H9 (cell line): ENCODE results near the gene GLT1D1. TPM values are rescaled to one million over a fixed set of nuclear protein-coding genes. Genes with fewer than 3 reads are reported as not detected.

Source experiments
- DNase-seq: peaks from one replicate; pipeline ENCODE4 v3.0.0-alpha.2; 2017
- H2AFZ ChIP-seq: one replicate; pipeline ENCODE4 v1.6.1; 2013; ENCODE audit warnings: mild to moderate bottlenecking, low read length, control low read depth, moderate library complexity
- H2AK5ac ChIP-seq: 2 replicates; pipeline ENCODE4 v1.6.1; 2013; ENCODE audit warnings: low read length, control low read depth, mixed read lengths; ENCODE audit not compliant: insufficient read length
- H2BK120ac ChIP-seq: one replicate; pipeline ENCODE4 v1.6.1; 2013; ENCODE audit warnings: low read depth, mild to moderate bottlenecking, low read length, control low read depth, inconsistent platforms; ENCODE audit not compliant: poor library complexity, severe bottlenecking
- H2BK12ac ChIP-seq: 2 replicates; pipeline ENCODE4 v1.6.1; 2013; ENCODE audit warnings: low read length, control low read depth, mixed read lengths, low read depth; ENCODE audit not compliant: insufficient read length
- H2BK15ac ChIP-seq: 2 replicates; pipeline ENCODE4 v1.6.1; 2013; ENCODE audit warnings: low read depth, low read length, control low read depth
- H2BK20ac ChIP-seq: one replicate; pipeline ENCODE4 v1.6.1; 2013; ENCODE audit warnings: low read depth, mild to moderate bottlenecking, low read length, control low read depth, inconsistent platforms; ENCODE audit not compliant: poor library complexity, severe bottlenecking
- H2BK5ac ChIP-seq: 2 replicates; pipeline ENCODE4 v1.6.1; 2013; ENCODE audit warnings: low read length, control low read depth, mixed read lengths; ENCODE audit not compliant: insufficient read length
- H3K14ac ChIP-seq: 2 replicates; pipeline ENCODE4 v1.6.1; 2013; ENCODE audit warnings: low read length, control low read depth; ENCODE audit not compliant: insufficient read depth
- H3K18ac ChIP-seq: 2 replicates; pipeline ENCODE4 v1.6.1; 2013; ENCODE audit warnings: low read depth, mild to moderate bottlenecking, mixed read lengths, low read length, control low read depth; ENCODE audit not compliant: insufficient read length
- H3K23ac ChIP-seq: 2 replicates; pipeline ENCODE4 v1.6.1; 2013; ENCODE audit warnings: low read length, control low read depth, mixed read lengths, low read depth; ENCODE audit not compliant: insufficient read length
- H3K23me2 ChIP-seq: 2 replicates; pipeline ENCODE4 v1.6.1; 2013; ENCODE audit warnings: low read depth, mild to moderate bottlenecking, mixed read lengths, low read length, control low read depth; ENCODE audit not compliant: insufficient read length, poor library complexity, severe bottlenecking
- H3K27ac ChIP-seq: 2 replicates; pipeline ENCODE4 v1.5.1; 2013; ENCODE audit warnings: low read length, control low read depth, mixed read lengths, low read depth; ENCODE audit not compliant: insufficient read length
- H3K27me3 ChIP-seq: 2 replicates; pipeline ENCODE4 v1.6.1; 2013; ENCODE audit warnings: low read length, control low read depth, inconsistent platforms; ENCODE audit not compliant: insufficient read depth
- H3K4ac ChIP-seq: 2 replicates; pipeline ENCODE4 v1.6.1; 2013; ENCODE audit warnings: low read depth, mild to moderate bottlenecking, control low read depth, inconsistent platforms, low read length, moderate library complexity
- H3K4me1 ChIP-seq: 2 replicates; pipeline ENCODE4 v1.6.1; 2013; ENCODE audit warnings: low read length, control low read depth, inconsistent platforms; ENCODE audit not compliant: insufficient read depth
- H3K4me2 ChIP-seq: 2 replicates; pipeline ENCODE4 v1.6.1; 2013; ENCODE audit warnings: low read length, control low read depth, mixed read lengths; ENCODE audit not compliant: insufficient read length, insufficient read depth
- H3K56ac ChIP-seq: 2 replicates; pipeline ENCODE4 v1.6.1; 2013; ENCODE audit warnings: low read depth, mild to moderate bottlenecking, mixed read lengths, low read length, control low read depth; ENCODE audit not compliant: insufficient read length
- H3K79me1 ChIP-seq: 2 replicates; pipeline ENCODE4 v1.6.1; 2013; ENCODE audit warnings: low read depth, mild to moderate bottlenecking, moderate library complexity, low read length, control low read depth, inconsistent platforms; ENCODE audit not compliant: insufficient read depth, poor library complexity, severe bottlenecking
- H3K79me2 ChIP-seq: 2 replicates; pipeline ENCODE4 v1.6.1; 2013; ENCODE audit warnings: low read length, control low read depth, inconsistent platforms; ENCODE audit not compliant: insufficient read depth
- H3K9ac ChIP-seq: 2 replicates; pipeline ENCODE4 v1.6.1; 2013; ENCODE audit warnings: low read length, control low read depth, mixed read lengths; ENCODE audit not compliant: insufficient read length; ENCODE audit errors: extremely low read depth
- H3K9me3 ChIP-seq: one replicate; pipeline ENCODE4 v1.6.1; 2013; ENCODE audit warnings: low read depth, low read length, inconsistent platforms; ENCODE audit not compliant: control insufficient read depth
- H3T11ph ChIP-seq: one replicate; pipeline ENCODE4 v1.6.1; 2013; ENCODE audit warnings: mild to moderate bottlenecking, low read length, control low read depth, inconsistent platforms
- H4K20me1 ChIP-seq: one replicate; pipeline ENCODE4 v1.6.1; 2013; ENCODE audit not compliant: control insufficient read depth, insufficient read length, insufficient read depth
- H4K5ac ChIP-seq: 2 replicates; pipeline ENCODE4 v1.6.1; 2013; ENCODE audit warnings: low read depth, mild to moderate bottlenecking, mixed read lengths, low read length, control low read depth; ENCODE audit not compliant: insufficient read length
- H4K8ac ChIP-seq: replicated peaks from 2 replicates; pipeline ENCODE4 v1.6.1; 2013; ENCODE audit warnings: low read length, control low read depth, mixed read lengths, low read depth; ENCODE audit not compliant: insufficient read length
- H4K91ac ChIP-seq: 2 replicates; pipeline ENCODE4 v1.6.1; 2013; ENCODE audit warnings: low read depth, mild to moderate bottlenecking, moderate library complexity, mixed read lengths, low read length, control low read depth; ENCODE audit not compliant: insufficient read length
- H3K27ac Mint-ChIP-seq, 3 experiments: 2 replicates in 2 of 3; 3 replicates in 1 of 3; pipeline ENCODE4 v1.8.0; 2020 to 2021; ENCODE audit warnings: mixed read lengths in 3 of 3, mild to moderate bottlenecking in 1 of 3, moderate library complexity in 1 of 3
- H3K27me3 Mint-ChIP-seq: 2 replicates; pipeline ENCODE4 v1.8.0; 2021; ENCODE audit warnings: low read depth, mild to moderate bottlenecking, moderate library complexity, mixed read lengths
- H3K36me3 Mint-ChIP-seq, 3 experiments: 2 replicates in 2 of 3; 3 replicates in 1 of 3; pipeline ENCODE4 v1.8.0; 2020 to 2021; ENCODE audit warnings: low read depth in 3 of 3, mixed read lengths in 3 of 3; ENCODE audit not compliant: insufficient read depth in 1 of 3
- H3K4me1 Mint-ChIP-seq, 2 experiments: 2 replicates each; pipeline ENCODE4 v1.8.0; 2020; ENCODE audit warnings: mixed read lengths in 2 of 2
- H3K4me3 Mint-ChIP-seq, 2 experiments: 2 replicates in 1 of 2; 3 replicates in 1 of 2; pipeline ENCODE4 v1.8.0; 2020 to 2021; ENCODE audit warnings: mild to moderate bottlenecking in 2 of 2, mixed read lengths in 2 of 2, moderate library complexity in 1 of 2
- H3K9me3 Mint-ChIP-seq, 2 experiments: 2 replicates in 1 of 2; 3 replicates in 1 of 2; pipeline ENCODE4 v1.8.0; 2020; ENCODE audit warnings: mild to moderate bottlenecking in 2 of 2, mixed read lengths in 2 of 2, moderate library complexity in 1 of 2
- WGBS: extraction: QIAGEN DNeasy Blood & Tissue Kit; methylation state at CpG from one replicate; pipeline ENCODE4 v1.1.7; 2013; ENCODE audit warnings: missing lambda C conversion rate, low lambda C conversion rate, mixed read lengths; ENCODE audit not compliant: insufficient read length; ENCODE audit errors: extremely low coverage; 5-methylcytosine and 5-hydroxymethylcytosine counted together
- total RNA-seq: library from RNA; stranded (reverse); gene quantifications from 2 replicates; pipeline ENCODE4 v1.2.1, GENCODE V29; 2021
- TF ChIP-seq, protein P1 (sequence below): fragments of 200-600 bp; sonication (generic); conservative IDR thresholded peaks from 3 replicates; pipeline ENCODE4 v1.8.0; 2021; ENCODE audit warnings: antibody characterized with exemption, mild to moderate bottlenecking

The GLT1D1 gene
- total RNA-seq, 1 experiment from 2014 or later, result 7.0 TPM

DNA sequence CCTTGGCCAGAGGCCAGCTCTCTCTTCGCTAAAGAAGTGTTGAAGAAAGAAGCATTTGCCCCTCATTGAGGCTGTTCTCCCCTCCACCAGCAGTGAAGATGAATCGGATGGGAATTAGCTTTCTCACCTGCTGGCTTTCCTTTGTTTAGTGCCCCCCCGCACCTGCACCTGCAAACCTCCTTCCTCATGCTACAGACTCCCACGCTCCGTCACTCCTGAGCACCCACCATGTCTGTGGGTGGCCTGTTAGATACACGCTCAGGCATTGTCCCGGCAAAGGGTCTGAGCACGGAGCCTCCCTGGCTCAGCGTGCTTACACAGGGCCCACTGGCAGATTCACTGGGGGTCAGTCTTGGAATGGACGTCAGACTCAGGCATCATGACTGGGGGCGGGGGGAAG is 121.6 kb downstream of the GLT1D1 start:
- H3K14ac ChIP-seq, result no peak overlapping the region
- no peak overlapping the region for H3T11ph ChIP-seq
- no peak overlapping the region for H4K5ac ChIP-seq
- no peak overlapping the region for H3K56ac ChIP-seq
- no peaks in the 10 kb centered on the region; the same call in 1 of the 2 replicates for H3K27me3 ChIP-seq
- peaks cover 2% of the 10 kb centered on the region for H3K23me2 ChIP-seq
- H2BK12ac ChIP-seq, result no peak overlapping the region
- no peak overlapping the region for H2BK120ac ChIP-seq
- no peak overlapping the region for H3K23ac ChIP-seq
- H3K36me3 Mint-ChIP-seq, result no peaks in the 10 kb centered on the region; a peak in 2 of 7 replicates
- H3K79me2 ChIP-seq, result no peaks in the 10 kb centered on the region
- no peaks in the 10 kb centered on the region for H3K9me3 Mint-ChIP-seq
- no peak overlapping the region for H3K9ac ChIP-seq
- no peak for DNase-seq
- no peak overlapping the region for H3K4me3 Mint-ChIP-seq
- H3K4me1 Mint-ChIP-seq, result peaks cover 35 to 53% of the 10 kb centered on the region in 2 experiments
- no peak overlapping the region for H4K91ac ChIP-seq
- no CpG with 5 or more reads among the region's 11 CpGs for WGBS
- no peak overlapping the region for H4K8ac ChIP-seq
- TF ChIP-seq, protein P1, sequence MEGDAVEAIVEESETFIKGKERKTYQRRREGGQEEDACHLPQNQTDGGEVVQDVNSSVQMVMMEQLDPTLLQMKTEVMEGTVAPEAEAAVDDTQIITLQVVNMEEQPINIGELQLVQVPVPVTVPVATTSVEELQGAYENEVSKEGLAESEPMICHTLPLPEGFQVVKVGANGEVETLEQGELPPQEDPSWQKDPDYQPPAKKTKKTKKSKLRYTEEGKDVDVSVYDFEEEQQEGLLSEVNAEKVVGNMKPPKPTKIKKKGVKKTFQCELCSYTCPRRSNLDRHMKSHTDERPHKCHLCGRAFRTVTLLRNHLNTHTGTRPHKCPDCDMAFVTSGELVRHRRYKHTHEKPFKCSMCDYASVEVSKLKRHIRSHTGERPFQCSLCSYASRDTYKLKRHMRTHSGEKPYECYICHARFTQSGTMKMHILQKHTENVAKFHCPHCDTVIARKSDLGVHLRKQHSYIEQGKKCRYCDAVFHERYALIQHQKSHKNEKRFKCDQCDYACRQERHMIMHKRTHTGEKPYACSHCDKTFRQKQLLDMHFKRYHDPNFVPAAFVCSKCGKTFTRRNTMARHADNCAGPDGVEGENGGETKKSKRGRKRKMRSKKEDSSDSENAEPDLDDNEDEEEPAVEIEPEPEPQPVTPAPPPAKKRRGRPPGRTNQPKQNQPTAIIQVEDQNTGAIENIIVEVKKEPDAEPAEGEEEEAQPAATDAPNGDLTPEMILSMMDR, result no peak
- peaks cover 4% of the 10 kb centered on the region; the same call in 1 of the 2 replicates for H3K4me1 ChIP-seq
- H3K27ac ChIP-seq, result no peak overlapping the region
- no peak overlapping the region for H2BK15ac ChIP-seq
- no peaks in the 10 kb centered on the region for H3K9me3 ChIP-seq
- H3K79me1 ChIP-seq, result no peaks in the 10 kb centered on the region
- H2AK5ac ChIP-seq, result no peak overlapping the region
- H3K18ac ChIP-seq, result no peak overlapping the region
- H2BK20ac ChIP-seq, result no peak overlapping the region
- no peak overlapping the region for H2AFZ ChIP-seq
- peaks cover 48% of the 10 kb centered on the region for H3K27me3 Mint-ChIP-seq
- peaks cover 3% of the 10 kb centered on the region for H4K20me1 ChIP-seq
- no peak overlapping the region for H3K4ac ChIP-seq
- no peak overlapping the region for H3K4me2 ChIP-seq
- no peak overlapping the region for H2BK5ac ChIP-seq
- H3K27ac Mint-ChIP-seq, result no peak overlapping the region
